SIG-M5 treated with dmso at 0.1 percent for 504 hours (cell line): ENCODE results near the gene C1QBP.
"Not testable (repeated sequence)": the region's sequence is repeated elsewhere in the genome, so short reads cannot be mapped to it uniquely, and the experiment has no call there.

Source experiments
- DNase-seq: peaks from one replicate; lab custom pipeline; 2025; ENCODE audit not compliant: unreplicated experiment; lab: John Stamatoyannopoulos, UW

Gene C1QBP, protein sequence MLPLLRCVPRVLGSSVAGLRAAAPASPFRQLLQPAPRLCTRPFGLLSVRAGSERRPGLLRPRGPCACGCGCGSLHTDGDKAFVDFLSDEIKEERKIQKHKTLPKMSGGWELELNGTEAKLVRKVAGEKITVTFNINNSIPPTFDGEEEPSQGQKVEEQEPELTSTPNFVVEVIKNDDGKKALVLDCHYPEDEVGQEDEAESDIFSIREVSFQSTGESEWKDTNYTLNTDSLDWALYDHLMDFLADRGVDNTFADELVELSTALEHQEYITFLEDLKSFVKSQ

DNA sequence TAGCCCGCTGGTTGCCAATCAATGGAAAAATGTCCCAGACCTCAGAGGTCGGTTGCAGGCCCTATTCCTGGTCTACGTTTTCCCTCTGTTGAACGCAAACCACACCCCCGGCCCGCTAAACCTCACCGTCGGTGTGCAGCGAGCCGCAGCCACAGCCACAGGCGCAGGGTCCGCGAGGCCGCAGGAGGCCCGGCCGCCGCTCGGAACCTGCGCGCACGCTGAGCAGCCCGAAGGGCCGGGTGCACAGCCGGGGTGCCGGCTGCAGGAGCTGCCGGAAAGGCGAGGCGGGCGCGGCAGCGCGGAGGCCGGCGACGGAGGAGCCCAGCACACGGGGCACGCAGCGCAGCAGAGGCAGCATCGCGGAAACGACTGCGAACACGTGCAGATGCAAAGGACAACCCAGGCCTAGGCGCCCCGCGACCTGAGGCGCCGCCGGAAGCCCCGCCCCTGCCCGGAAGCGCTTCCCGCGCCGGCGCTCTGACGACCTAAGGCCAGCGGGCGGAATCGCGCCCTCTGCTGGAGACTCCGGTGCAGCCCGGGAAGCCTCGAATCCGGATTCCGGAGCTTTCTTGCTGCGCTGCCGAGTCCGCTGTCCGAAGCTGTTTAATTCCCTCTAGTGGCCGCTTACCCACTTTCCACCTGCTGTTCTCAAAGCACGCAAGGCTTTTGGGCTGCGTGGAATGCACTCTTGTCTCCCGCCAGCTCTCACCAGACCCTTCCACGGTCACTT lies at the start of gene C1QBP:
Gene C1QBP (minus strand): TSS at position 440 of the 730 bp plus-strand sequence. CDS start 82 bp downstream, at position 358.
- peak; percentile 85 for DNase-seq

DNA sequence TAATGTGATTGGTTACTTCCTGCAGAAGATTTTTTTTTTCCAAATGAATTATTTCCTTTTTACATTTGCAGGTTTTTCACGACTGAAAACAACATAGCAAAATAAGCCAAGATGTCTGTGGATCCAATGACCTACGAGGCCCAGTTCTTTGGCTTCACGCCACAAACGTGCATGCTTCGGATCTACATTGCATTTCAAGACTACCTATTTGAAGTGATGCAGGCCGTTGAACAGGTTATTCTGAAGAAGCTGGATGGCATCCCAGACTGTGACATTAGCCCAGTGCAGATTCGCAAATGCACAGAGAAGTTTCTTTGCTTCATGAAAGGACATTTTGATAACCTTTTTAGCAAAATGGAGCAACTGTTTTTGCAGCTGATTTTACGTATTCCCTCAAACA lies 49.8 kb upstream of the C1QBP start:
- no peak for DNase-seq

DNA sequence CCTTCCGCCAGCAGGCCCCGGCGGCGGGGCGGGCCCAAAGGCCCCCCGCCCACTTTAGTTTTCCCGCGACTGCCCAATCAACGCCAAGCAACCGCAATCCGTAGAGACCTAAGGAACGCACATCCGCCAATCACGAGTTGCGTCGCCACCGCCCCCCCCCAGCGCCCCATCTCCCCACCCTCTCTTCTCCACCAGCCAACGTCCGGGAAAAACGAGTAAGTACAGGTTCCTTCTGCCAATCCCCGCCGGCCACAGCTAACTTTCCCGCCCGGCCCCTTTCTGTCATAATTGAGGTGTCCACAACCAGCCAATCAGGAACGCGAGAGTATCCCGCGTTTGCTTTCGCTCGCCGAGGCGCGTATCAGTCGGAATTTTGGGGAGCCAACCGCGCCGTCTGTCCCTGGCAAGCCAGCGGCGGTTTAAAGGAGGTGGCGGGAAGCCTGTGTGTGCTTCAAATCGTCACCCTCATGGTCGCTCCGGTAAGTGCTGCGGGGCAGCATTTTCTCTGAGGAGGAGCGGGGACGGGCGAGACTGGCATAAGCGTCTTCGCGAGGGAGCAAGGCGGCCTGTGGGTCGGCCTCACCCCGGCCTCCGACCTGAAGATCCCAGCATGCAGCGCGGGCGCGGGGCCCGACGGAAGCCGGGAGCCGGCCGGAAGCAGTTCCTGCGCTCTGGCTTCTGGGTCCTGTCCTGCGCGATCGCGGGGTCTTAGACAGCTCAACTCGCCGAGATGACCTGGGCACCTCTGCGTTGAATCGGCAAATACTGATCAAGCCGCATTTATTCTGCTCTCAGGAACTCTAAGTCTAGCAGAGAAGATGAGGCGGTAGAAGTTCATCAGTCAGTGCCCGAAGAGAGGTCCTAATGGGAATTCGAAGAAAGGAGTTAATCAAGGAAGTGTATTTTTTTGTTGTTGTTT lies 47.5 kb upstream of the C1QBP start, which contains the start of gene MIS12:
Gene MIS12 (plus strand): TSS at position 361 of the 919 bp plus-strand sequence. CDS start 2,297 bp downstream, outside the sequence.
- peak; percentile 99 for DNase-seq

DNA sequence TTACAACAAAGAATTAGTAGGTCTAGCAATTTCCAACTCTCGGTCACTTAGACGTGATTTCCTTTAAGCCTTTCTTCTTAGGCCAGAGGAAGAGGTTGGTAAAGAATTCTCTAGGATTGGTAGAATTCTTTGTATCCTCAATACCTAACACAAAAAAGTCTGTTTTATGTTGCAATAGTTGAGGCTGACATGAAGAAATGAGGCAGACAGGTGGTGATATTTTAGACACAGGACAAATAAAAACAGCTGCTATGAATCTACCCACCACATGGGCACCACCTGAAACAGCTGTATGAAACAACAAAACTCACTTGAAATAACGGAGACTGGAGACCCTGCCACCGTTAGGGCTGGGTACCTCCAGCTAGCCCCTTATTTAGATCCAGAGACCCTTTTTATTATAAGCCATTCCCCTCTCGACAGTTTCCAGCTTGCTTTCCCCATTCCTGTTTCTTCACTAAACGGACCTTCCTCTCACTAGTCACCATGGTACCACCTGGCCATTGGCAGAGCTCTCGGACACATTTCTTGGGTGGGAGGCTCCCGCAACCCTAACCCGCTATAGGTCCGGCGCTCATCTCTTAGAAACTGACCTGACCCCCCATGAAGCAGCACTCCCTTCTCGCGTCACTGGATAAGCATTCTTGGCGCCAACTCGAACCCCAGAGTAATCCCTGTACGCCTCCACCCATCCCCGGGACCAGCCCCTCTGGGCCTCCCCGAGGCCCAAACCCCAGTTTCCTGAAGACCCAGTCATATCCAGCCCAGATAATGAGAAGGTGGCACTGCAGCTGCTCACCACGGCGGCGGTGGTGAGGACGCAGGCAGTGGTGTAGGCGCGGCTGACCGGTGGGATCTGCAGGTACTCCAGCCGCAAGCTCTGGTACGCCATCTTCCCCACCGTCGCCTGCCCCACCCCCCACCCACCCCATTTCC lies 46.6 kb upstream of the C1QBP start, which contains the start of gene DERL2:
Gene DERL2 (minus strand): TSS at position 909 of the 936 bp plus-strand sequence. CDS start 17 bp downstream, at position 892.
- no peak for DNase-seq

DNA sequence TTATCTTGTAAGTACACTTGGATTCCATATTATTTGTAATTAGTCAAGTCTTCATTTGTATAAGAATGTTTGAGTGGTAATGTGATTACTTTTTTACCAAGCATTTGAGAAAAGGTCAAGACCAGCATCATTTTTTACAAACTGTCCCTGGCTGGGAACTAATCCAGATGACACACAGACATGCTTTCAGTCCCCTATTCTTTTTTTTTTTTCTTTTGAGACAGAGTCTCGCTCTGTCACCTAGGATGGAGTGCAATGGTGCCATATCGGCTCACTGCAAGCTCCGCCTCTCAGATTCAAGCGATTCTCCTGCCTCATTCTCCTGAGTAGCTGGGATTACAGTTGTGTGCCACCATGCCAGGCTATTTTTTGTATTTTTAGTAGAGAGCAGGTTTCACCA lies 42.5 kb upstream of the C1QBP start:
- DNase-seq: no peak

DNA sequence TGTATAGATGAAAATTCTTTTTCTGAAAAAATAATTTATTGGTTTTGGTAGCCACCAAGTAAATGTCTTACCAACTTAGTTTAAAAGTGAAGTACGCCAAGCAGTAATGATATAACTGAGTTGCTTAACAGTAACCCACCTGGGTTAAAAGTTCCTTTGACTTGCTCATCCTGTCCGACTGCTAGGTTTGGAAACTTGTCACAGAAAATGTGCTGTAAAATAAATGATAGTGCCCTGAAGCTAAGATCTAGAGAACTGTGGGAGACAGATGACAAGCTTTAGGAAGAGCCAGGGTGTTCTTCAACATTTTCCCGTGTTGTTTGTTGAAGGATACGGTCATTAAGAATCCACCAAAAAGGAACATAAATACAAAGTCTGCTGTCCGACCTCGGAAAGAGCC lies 42.0 kb upstream of the C1QBP start:
- DNase-seq: no peak

DNA sequence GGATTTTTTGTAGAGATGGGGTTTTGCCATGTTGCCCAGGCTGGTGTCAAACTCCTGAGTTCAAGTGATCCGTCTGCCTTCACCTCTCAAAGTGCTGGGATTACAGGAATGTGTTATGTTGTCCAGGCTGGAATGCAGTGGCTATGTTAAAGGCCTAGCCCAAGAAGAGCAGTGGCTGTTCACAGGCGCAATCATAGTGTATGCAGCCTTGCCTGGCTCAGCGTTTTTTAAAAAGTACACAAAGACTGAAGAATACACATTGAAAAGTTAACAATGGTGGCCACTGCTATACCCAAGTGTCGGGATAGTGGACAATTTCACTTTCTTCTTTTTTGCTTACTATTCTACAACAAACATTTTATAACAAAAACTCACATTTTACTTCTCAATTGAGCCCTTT lies 40.0 kb upstream of the C1QBP start:
- DNase-seq: no peak

DNA sequence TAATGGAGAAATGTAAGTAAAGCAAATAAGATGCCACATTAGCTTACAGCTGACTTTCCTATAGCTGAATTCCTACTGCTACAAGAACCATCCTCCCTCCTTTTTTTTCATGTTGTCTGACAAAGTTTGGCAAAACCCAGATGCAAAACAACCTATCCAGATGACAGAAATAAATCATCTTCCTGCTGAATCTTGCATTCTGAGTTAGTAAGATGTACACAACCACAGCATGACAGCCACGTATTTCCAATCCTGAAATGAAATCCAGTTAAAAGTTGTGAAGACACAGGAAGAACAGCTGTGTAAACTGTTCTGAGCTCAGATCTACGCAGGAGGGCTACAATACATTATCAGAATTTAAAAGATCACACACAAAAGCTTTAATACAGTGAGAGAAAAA lies 35.0 kb upstream of the C1QBP start:
- DNase-seq: no peak

DNA sequence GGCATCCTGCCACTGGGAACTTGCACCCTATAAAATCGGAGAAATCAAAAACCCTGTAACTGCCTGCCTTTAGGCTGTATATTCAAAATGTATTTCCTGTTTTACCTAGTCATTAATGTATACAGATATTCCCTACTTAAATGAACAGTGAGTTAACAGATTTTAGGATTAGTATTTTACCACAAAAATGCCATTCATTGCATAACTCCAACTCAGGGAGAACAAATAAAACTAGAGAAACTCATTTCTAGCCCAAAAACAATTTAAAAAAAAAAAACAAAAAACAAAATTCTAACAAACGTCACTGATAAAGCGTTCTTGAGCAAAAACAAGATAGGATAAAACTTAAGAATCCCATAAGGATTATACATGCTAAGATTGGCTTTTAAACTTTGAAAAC lies 33.6 kb upstream of the C1QBP start:
- no peak for DNase-seq

DNA sequence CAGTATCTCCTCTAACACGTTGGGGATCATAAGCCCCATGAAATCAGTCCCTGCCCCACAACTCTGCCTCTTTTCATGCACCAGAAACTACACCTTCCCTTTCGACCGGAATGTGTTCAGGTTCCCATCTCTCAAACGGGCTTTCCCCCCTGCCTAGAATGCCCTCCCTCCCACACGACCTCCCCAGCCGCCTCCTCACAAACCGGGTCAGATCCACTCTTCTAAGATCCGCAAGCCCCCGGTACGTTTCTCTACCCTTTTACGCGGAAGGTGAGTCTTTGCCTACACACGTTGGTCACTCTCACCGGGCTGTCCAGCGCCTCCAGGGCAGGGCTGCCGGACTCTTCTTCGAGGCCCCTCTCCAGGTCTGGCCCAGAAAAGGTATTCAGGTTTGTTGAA lies 29.1 kb upstream of the C1QBP start:
- DNase-seq: peak; percentile 31

DNA sequence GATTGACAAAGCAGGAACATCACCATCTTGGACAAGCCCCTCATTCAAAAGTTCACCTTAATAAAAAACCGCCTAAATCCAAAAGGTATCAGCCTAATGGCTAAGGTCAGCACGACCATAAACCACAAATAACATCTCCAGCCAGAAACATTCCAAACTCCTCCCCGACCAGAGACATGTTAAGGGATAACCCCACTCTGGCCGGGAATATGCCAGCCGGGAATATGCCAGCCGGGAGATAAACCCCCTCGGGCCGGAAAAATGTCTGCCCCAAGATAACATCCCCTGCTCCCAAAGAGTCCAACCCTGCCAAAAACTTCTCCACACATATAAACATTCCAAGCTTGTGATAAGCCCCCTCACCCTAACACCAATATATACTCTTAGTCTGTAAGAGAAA lies 28.5 kb upstream of the C1QBP start:
- DNase-seq: no peak

DNA sequence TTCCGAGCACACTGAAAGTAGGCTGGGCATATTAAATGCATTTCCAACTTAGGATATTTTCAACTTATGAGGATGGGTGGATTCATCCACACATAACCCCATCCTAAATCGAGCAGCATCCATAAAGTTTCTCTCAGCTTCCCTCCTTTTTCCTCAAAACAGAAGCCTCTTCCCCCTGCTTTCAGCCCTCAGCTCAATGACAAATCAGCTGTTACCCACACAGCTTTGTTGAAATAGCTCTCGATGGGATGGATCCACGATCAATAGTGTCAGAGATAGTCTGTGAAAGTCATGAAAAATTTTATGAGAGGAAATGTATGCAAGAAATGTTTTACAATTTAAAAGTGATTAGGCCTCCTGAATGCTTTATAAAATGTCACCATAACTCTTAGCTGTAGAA lies 27.3 kb upstream of the C1QBP start:
- DNase-seq: no peak

DNA sequence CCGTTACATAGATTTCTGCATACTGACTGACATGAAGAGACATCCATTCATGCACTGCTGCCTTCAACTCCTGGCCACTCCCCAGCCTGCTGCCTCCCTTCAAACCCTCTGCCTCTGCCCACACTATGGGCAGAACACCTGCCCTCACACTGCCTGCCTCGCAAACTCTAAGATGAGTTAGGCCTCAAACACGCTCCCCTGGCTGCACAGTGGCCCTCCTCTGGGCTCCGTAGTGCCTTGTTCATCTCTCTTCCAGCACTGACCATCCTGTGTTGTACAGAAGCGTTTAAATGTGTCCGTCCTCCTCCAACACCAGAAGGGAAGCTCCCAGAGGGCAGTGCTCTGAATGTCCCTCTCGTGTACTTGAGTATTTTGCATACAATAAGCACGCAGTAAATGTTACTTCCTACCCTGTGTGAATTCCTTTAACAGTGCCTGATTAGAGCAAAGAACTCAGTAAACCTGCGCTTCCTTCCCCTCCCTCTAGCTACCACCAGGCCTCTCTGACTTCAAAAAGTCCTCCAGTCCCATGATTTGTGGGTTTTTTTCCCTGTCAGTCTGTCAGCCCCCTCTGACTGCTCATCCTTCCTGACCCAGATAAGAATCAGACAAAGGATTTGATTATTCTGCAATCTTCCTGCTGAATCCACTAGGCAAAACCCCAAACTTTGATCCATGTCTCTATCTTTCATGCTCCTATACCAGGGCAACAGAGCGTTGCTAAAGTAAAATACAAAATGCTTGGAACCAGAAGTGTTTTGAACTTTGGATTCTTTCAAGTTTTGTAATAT lies 26.0 kb upstream of the C1QBP start:
- no peak for DNase-seq

DNA sequence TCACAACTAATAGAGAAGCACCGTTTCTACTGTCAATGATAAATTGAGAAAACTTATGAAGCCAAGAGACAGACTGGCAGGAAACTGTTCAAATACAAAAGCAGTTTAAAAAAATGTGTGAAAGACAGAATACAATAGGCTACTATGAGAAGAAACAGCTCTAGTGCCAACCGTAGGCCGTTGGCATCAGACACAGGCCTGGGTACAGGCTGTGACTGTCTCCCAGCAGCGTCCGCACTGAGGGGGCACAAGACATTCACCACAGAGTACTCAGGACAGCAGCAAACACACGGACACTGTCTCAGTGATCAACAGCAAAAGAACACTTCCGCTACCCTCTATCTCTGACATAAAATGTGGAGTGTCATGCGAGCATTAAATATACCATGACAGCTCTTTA lies 7.8 kb upstream of the C1QBP start:
- no peak for DNase-seq

DNA sequence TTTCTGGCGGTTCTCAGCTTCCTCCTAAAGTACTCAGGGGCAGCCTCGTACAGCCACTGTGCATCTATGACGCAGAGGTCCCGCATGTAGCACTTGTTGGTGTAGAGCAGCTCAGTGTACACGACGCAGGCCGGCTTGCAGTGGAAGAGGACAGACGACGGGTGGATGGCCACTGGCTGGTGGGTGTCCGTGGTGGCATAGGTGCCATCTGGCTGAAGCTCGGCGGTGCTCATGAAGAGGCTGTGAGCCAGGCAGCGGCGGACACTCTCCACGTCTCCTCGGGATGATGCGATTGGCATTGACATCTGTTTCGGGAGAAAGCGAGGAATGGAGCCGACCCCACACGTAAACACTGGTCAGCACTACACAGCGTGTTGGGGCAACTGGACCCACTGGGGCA lies 5.3 kb upstream of the C1QBP start:
- DNase-seq: no peak

DNA sequence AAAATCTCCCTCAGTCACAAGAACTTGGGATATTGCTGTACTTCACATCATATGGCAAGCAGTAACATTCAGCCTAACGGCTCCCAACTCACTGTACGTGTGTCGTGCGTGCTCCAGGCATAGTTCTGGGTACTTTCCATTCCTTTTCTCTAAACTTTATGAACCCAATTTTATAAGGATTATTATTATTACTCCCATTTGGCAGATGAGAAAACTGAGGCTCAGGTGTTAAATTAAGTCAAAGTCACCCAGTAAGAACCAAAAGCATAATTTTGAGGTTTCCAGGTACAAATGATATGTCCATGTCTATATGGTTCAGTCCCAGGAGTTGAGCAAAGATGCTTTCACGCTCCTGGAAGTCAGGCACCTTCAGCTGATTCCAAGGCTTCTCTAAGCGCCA lies 4.8 kb upstream of the C1QBP start:
- DNase-seq: no peak

DNA sequence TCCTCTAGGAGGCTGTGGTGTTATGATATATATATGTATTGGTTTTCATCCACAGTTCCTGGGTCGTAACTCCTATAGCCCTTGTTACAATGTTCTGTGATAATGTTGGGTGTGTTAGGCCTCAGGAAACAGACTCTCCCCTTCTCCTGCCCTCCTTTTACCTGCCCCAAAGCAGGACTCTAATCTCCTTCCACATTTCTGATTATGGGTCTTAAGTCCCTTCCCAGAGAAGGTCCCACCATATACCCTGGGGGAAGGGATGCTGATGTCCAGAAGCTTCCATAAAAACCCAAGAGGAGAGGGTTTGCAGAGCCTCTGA lies 450 bp upstream of the C1QBP start:
- DNase-seq: no peak

DNA sequence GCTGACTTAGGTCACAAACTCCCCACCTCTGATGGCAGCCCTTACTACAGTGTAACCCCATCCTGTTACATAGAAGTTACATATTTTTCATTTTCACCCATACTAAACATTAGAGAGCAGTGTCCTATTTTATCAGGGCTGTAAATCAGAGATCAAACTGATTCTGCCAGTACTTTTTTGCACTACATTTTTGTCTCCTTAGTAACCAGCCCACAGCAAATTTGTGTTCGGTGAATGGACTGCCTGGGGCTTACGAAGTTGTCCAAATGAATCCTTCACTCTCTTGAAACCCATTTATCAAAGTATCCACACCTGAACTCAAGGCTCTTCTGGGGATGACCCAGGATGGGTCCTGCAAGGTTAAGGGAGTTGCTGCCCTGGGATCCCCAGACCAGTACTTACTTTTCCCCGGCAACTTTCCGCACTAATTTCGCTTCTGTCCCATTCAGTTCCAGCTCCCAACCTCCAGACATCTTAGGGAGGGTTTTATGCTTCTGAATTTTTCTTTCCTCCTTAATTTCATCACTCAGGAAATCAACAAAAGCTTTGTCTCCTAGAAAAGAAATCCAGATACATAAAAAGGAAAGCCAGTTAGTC lies 1.1 kb downstream of the C1QBP start:
- DNase-seq: no peak

DNA sequence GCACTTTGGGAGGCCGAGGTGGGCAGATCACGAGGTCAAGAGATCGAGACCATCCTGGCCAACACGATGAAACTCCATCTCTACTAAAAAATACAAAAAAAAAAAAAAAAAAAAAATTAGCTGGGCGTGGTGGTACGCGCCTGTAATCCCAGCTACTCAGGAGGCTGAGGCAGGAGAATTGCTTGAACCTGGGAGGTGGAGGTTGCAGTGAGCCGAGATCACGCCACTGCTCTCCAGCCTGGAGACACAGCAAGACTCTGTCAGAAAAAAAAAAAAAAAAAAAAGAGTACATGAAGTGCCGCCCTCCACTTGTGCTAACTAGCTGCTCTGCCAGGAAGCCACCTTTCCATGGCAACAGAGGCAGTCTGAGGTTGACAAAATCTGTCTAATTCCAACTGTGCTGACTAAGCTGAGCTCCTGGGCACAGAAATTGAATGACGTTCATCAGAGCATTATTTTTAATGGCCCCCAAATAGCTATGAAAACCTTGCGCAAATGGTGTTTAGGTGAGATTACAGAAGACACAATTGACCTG lies 3.1 kb downstream of the C1QBP start:
- not testable (repeated sequence) for DNase-seq
